Breast epithelium (tissue), 4 donors: ENCODE results near the gene RC3H1. TPM values are rescaled to one million over a fixed set of nuclear protein-coding genes. Genes with fewer than 3 reads are reported as not detected.

Experiments used
- DNase-seq, 2 donors: peaks; one replicate each; pipeline ENCODE4 v3.0.0-alpha.2; 2019; ENCODE audit warnings: low spot score in 2 of 2
- H3K27ac ChIP-seq, 2 donors: fragments of 200-600 bp; sonication (generic) in 1 of 2; one replicate each; pipeline ENCODE4 v1.5.1; 2016 to 2019; ENCODE audit warnings: mild to moderate bottlenecking in 1 of 2
- H3K27me3 ChIP-seq, 2 donors: fragments of 200-600 bp; sonication (generic) in 1 of 2; one replicate each; pipeline versions ENCODE4 v1.5.1 to v1.6.0; 2017 to 2019; ENCODE audit warnings: control low read depth in 1 of 2, mild to moderate bottlenecking in 1 of 2
- H3K36me3 ChIP-seq: fragments of 200-600 bp; one replicate; pipeline ENCODE4 v1.5.1; 2019
- H3K4me1 ChIP-seq, 2 donors: fragments of 200-600 bp; sonication (generic); one replicate each; pipeline ENCODE4 v1.5.1; 2016 to 2019; ENCODE audit warnings: control low read depth in 1 of 2
- H3K4me3 ChIP-seq, 3 donors: fragments of 200-600 bp; sonication (generic); 1 replicate in 2 of 3; 2 replicates in 1 of 3; pipeline ENCODE4 v1.5.1; 2016 to 2019; ENCODE audit warnings: mild to moderate bottlenecking in 3 of 3, moderate library complexity in 2 of 3
- H3K9me3 ChIP-seq, 2 donors: fragments of 200-600 bp; sonication (generic) in 1 of 2; one replicate each; pipeline ENCODE4 v1.5.1; 2016 to 2019; ENCODE audit warnings: control low read depth in 1 of 2
- CTCF ChIP-seq, 3 donors: fragments of 450-650 bp; IDR thresholded peaks; one replicate each; pipeline ENCODE4 v1.5.1; 2016 to 2017; ENCODE audit warnings: antibody characterized with exemption in 3 of 3, mild to moderate bottlenecking in 3 of 3, moderate library complexity in 3 of 3
- POLR2A ChIP-seq: fragments of 450-650 bp; IDR thresholded peaks from one replicate; pipeline ENCODE4 v1.6.1; 2016; ENCODE audit warnings: antibody characterized with exemption, mild to moderate bottlenecking, moderate library complexity
- POLR2AphosphoS5 ChIP-seq, 3 donors: sonication (generic); formaldehyde crosslinking; IDR thresholded peaks; one replicate each; pipeline ENCODE4 v1.6.1; 2017; ENCODE audit warnings: antibody characterized with exemption in 3 of 3
- intact Hi-C: fragments of 100-400 bp; cut with DNase I; formaldehyde crosslinking; loops from one replicate; pipeline ENCODE4 v1.15.1; 2023; ENCODE audit warnings: low total_unique reads
- total RNA-seq, 3 donors: library from RNA; depleted of rRNA; stranded (reverse); fragments of >200 nt; gene quantifications; one replicate each; pipeline ENCODE4 v1.1.0, GENCODE V29; 2016

Gene RC3H1
- total RNA-seq, 3 donors from 2014 or later: 30.2 to 40.8 (median 33.1) TPM

DNA sequence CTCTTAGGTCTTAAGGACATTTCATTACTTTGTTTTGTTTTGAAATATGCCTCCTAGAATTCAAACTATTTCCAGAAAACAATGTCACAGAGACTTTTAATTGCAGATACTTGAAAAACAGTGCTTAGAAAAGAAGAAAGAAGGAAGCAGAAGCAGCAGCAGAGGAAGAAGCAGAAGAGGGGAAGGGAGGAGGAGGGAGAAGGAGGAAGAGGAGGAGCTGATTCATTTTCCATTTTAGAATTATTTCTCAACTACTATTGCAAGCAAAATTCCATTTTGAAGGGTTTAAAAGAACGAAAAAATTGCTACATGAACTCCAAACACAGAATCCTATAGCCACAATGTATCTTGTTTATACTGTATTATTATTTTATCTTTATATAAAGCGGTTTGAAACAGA is 13.9 kb downstream of the RC3H1 start:
- H3K4me1 ChIP-seq: no peaks in the 10 kb centered on the region
- no peak for DNase-seq
- intact Hi-C loops: no loop called here
- H3K27me3 ChIP-seq: no peaks in the 10 kb centered on the region
- no peaks in the 10 kb centered on the region for H3K36me3 ChIP-seq
- H3K27ac ChIP-seq: no peak overlapping the region
- no peak for TF ChIP-seq POLR2AphosphoS5 (IDR thresholded peaks at IDR 0.05)
- TF ChIP-seq POLR2A: no peak
- no peak overlapping the region for H3K4me3 ChIP-seq
- H3K9me3 ChIP-seq: no peaks in the 10 kb centered on the region

DNA sequence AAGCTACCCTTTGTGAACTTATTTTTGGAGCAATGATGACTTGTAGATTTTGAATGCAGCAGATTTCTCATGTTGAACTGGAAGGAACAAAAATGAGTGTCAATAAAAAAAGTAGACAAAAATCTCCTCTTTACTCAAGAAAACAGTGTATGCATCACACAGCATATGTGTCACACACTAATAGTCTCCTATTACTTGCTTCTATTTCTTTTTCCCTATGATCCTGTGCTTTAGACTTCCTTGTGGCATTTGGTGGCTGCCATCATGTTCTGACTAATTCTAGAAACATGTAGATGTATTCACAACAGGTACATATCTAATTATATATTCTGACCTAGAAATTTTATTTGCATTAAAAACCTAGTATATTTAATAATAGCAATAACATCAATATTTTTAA is 14.3 kb downstream of the RC3H1 start:
- TF ChIP-seq CTCF (IDR thresholded peaks at IDR 0.05) (no peak), POLR2A (no peak), POLR2AphosphoS5 (IDR thresholded peaks at IDR 0.05) (no peak)
- Histone ChIP-seq H3K4me1 (no peaks in the 10 kb centered on the region), H3K27ac (no peak overlapping the region), H3K9me3 (no peaks in the 10 kb centered on the region), H3K36me3 (no peaks in the 10 kb centered on the region), H3K27me3 (no peaks in the 10 kb centered on the region), H3K4me3 (no peak overlapping the region)
- intact Hi-C loops: no loop called here
- no peak for DNase-seq

DNA sequence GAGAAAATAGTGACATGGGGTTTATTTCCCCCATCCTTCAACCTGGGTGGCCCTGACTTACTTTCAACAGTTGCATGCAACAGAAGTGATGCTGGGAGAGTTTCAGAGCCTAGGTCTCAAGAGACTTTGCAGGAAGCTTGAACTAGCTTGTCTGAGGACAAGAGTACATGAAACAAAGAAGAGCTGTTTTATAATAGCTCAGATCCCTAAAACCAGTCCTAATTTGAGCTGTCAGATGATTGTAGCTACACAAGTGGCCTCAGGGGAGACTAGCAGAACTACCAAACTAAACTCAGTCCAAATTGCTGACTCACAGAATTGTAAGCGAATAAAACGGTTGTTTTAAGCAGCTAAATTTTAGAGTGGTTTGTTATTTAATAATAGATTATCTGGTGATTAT is 17.1 kb downstream of the RC3H1 start:
- H3K36me3 ChIP-seq: no peaks in the 10 kb centered on the region
- H3K4me1 ChIP-seq: peaks cover 0 to 4% of the 10 kb centered on the region in 2 donors
- TF ChIP-seq POLR2A: no peak
- TF ChIP-seq CTCF (IDR thresholded peaks at IDR 0.05): no peak
- no peak for TF ChIP-seq POLR2AphosphoS5 (IDR thresholded peaks at IDR 0.05)
- H3K27me3 ChIP-seq: no peaks in the 10 kb centered on the region
- intact Hi-C loops: no loop called here
- no peak overlapping the region for H3K4me3 ChIP-seq
- no peaks in the 10 kb centered on the region for H3K9me3 ChIP-seq
- DNase-seq: no peak
- H3K27ac ChIP-seq: no peak overlapping the region

DNA sequence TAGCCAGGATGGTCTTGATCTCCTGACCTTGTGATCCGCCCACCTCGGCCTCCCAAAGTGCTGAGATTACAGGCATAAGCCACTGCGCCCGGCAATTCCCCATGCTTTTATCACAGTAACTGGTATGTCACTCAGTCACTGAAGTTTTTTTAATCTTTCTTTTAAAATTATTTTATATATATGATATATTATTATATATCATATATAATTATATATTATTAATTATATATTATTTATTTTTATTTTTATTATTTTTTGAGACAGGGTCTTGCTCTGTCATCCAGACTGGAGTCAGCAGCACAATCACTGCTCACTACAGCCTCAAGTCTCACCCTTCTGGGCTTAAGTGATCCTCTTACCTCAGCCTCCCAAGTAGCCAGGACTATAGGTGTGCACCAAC is 18.3 kb downstream of the RC3H1 start:
- Histone ChIP-seq H3K4me3 (no peak overlapping the region), H3K9me3 (no peaks in the 10 kb centered on the region), H3K27ac (no peak overlapping the region), H3K36me3 (no peaks in the 10 kb centered on the region), H3K27me3 (no peaks in the 10 kb centered on the region), H3K4me1 (peaks cover 0 to 4% of the 10 kb centered on the region in 2 donors)
- TF ChIP-seq POLR2AphosphoS5 (IDR thresholded peaks at IDR 0.05): no peak
- no peak for TF ChIP-seq CTCF (IDR thresholded peaks at IDR 0.05)
- TF ChIP-seq POLR2A: no peak
- DNase-seq: no peak
- intact Hi-C loops: no loop called here

GRCh38 chr1:174001573-174001972 is 20.6 kb downstream of the RC3H1 start:
- intact Hi-C loops: no loop called here
- Histone ChIP-seq H3K4me3 (no peak overlapping the region), H3K4me1 (peaks cover 0 to 4% of the 10 kb centered on the region in 2 donors), H3K27ac (no peak overlapping the region), H3K36me3 (no peaks in the 10 kb centered on the region), H3K9me3 (no peaks in the 10 kb centered on the region), H3K27me3 (no peaks in the 10 kb centered on the region)
- TF ChIP-seq POLR2A: no peak
- no peak for TF ChIP-seq CTCF (IDR thresholded peaks at IDR 0.05)
- no peak for TF ChIP-seq POLR2AphosphoS5 (IDR thresholded peaks at IDR 0.05)
- no peak for DNase-seq

GRCh38 chr1:174000371-174000770 is 21.8 kb downstream of the RC3H1 start:
- H3K4me3 ChIP-seq: no peak overlapping the region
- no peak overlapping the region for H3K27ac ChIP-seq
- H3K27me3 ChIP-seq: no peaks in the 10 kb centered on the region
- TF ChIP-seq CTCF (IDR thresholded peaks at IDR 0.05): no peak
- TF ChIP-seq POLR2AphosphoS5 (IDR thresholded peaks at IDR 0.05): no peak
- TF ChIP-seq POLR2A: no peak
- intact Hi-C loops: no loop called here
- no peak for DNase-seq
- H3K36me3 ChIP-seq: no peaks in the 10 kb centered on the region
- H3K4me1 ChIP-seq: peaks cover 0 to 4% of the 10 kb centered on the region in 2 donors
- no peaks in the 10 kb centered on the region for H3K9me3 ChIP-seq
